Transverse colon (tissue), 3 donors: Measurements from ENCODE around the gene NT5DC3.

ENCODE experiments used
- CTCF ChIP-seq, 5 experiments: fragments of 200-600 bp in 3 of 5; fragments of 450-650 bp in 2 of 5; sonication (generic) in 3 of 5; IDR thresholded peaks; 1 replicate in 2 of 5; 2 replicates in 3 of 5; pipeline ENCODE4 v1.5.1; 2016 to 2017; ENCODE audit warnings: antibody characterized with exemption in 5 of 5, inconsistent platforms in 3 of 5, mild to moderate bottlenecking in 2 of 5, moderate library complexity in 1 of 5
- POLR2A ChIP-seq: fragments of 450-650 bp; IDR thresholded peaks from one replicate; pipeline ENCODE4 v1.6.1; 2016; ENCODE audit warnings: antibody characterized with exemption, mild to moderate bottlenecking, moderate library complexity

- TF ChIP-seq CTCF (IDR thresholded peaks at IDR 0.05) (no peak), POLR2A (no peak)
Observed at GRCh38 chr12:103813426-103813825, 27.6 kb downstream of the NT5DC3 start.
